Left lung (tissue), 10 donors: Measurements from ENCODE around the gene PHYHD1. TPM values are rescaled to one million over a fixed set of nuclear protein-coding genes. Genes with fewer than 3 reads are reported as not detected.

Experiments used
- ATAC-seq: fragments of 200-7000 bp; cut with Tn5 transposase; one replicate; pipeline ENCODE4 v1.9.1; 2020; ENCODE audit warnings: moderate library complexity
- DNase-seq, 4 donors: peaks; one replicate each; pipeline ENCODE4 v3.0.0-alpha.2; 2013 to 2020
- H3K27ac ChIP-seq, 2 donors: fragments of 200-600 bp; sonication (generic) in 1 of 2; one replicate each; pipeline versions ENCODE4 v1.5.0 to v1.8.0; 2020 to 2021
- H3K27me3 ChIP-seq, 2 donors: fragments of 200-600 bp; sonication (generic) in 1 of 2; one replicate each; pipeline versions ENCODE4 v1.5.0 to v1.8.0; 2020 to 2021
- H3K36me3 ChIP-seq, 2 donors: fragments of 200-600 bp; sonication (generic) in 1 of 2; one replicate each; pipeline versions ENCODE4 v1.5.0 to v1.8.0; 2020 to 2021
- H3K4me1 ChIP-seq, 2 donors: fragments of 200-600 bp; one replicate each; pipeline ENCODE4 v1.8.0; 2021
- H3K4me3 ChIP-seq, 2 donors: fragments of 200-600 bp; sonication (generic) in 1 of 2; one replicate each; pipeline versions ENCODE4 v1.5.0 to v1.8.0; 2020 to 2021; ENCODE audit warnings: mild to moderate bottlenecking in 1 of 2
- H3K9me3 ChIP-seq, 2 donors: fragments of 200-600 bp; sonication (generic) in 1 of 2; one replicate each; pipeline versions ENCODE4 v1.5.0 to v1.8.0; 2020 to 2021
- intact Hi-C, 2 donors: fragments of 100-400 bp; cut with DNase I; formaldehyde crosslinking; loops; one replicate each; pipeline versions ENCODE4 v1.11.2 to v1.14.2; 2022
- polyA plus RNA-seq, 6 donors: library from polyadenylated mRNA; unstranded; fragments of 120-200 nt; gene quantifications; one replicate each; pipeline ENCODE4 v1.2.1, GENCODE V29; 2013; ENCODE audit not compliant: insufficient read length in 6 of 6
- total RNA-seq, 2 donors: library from RNA; stranded (reverse); fragmentation: NEBNext Ultra II Directional; extraction: Animal tissue kit (Norgen Biotek cat#: 25700); gene quantifications; one replicate each; pipeline ENCODE4 v1.2.1, GENCODE V29; 2021
- TF ChIP-seq, protein P1 (sequence below), 2 donors: fragments of 200-600 bp; sonication (generic) in 1 of 2; IDR thresholded peaks; one replicate each; pipeline versions ENCODE4 v1.5.0 to v1.8.0; 2021; ENCODE audit warnings: antibody characterized with exemption in 2 of 2
- donor health status: DM: no; HTN: yes; CAD: no.
- donor health status: DM: no; HTN: no; CAD: no.

Gene PHYHD1
- total and polyA plus RNA-seq, 8 donors = 32.6 to 51.7 (median 41.0) TPM

DNA sequence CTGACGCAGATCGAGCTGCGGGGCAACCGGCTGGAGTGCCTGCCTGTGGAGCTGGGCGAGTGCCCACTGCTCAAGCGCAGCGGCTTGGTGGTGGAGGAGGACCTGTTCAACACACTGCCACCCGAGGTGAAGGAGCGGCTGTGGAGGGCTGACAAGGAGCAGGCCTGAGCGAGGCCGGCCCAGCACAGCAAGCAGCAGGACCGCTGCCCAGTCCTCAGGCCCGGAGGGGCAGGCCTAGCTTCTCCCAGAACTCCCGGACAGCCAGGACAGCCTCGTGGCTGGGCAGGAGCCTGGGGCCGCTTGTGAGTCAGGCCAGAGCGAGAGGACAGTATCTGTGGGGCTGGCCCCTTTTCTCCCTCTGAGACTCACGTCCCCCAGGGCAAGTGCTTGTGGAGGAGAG lies 4.6 kb upstream of the PHYHD1 start:
- ATAC-seq (peak; percentile 9), DNase-seq (peak in 2 of 4 donors; percentile 52 to 83)
- TF ChIP-seq, protein P1, sequence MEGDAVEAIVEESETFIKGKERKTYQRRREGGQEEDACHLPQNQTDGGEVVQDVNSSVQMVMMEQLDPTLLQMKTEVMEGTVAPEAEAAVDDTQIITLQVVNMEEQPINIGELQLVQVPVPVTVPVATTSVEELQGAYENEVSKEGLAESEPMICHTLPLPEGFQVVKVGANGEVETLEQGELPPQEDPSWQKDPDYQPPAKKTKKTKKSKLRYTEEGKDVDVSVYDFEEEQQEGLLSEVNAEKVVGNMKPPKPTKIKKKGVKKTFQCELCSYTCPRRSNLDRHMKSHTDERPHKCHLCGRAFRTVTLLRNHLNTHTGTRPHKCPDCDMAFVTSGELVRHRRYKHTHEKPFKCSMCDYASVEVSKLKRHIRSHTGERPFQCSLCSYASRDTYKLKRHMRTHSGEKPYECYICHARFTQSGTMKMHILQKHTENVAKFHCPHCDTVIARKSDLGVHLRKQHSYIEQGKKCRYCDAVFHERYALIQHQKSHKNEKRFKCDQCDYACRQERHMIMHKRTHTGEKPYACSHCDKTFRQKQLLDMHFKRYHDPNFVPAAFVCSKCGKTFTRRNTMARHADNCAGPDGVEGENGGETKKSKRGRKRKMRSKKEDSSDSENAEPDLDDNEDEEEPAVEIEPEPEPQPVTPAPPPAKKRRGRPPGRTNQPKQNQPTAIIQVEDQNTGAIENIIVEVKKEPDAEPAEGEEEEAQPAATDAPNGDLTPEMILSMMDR (IDR thresholded peaks at IDR 0.05) = no peak
- H3K27me3 ChIP-seq = no peaks in the 10 kb centered on the region
- H3K4me1 ChIP-seq = peaks cover 46 to 89% of the 10 kb centered on the region in 2 donors
- no peaks in the 10 kb centered on the region for H3K9me3 ChIP-seq
- peaks cover 0 to 37% of the 10 kb centered on the region in 2 donors for H3K36me3 ChIP-seq
- H3K27ac ChIP-seq = peak overlapping the region; percentile 56 to 81
- no peak overlapping the region for H3K4me3 ChIP-seq
- intact Hi-C loops = no loop called here

DNA sequence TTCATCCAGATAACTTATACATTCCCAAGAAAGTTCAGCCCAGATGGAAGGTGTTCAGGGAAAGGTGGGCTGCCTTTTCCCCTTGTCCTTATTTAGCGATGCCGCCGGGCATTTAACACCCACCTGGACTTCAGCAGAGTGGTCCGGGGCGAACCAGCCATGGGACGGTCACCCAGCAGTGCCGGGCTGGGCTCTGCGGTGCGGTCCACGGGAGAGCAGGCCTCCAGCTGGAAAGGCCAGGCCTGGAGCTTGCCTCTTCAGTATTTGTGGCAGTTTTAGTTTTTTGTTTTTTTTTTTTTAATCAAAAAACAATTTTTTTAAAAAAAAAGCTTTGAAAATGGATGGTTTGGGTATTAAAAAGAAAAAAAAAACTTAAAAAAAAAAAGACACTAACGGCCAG lies 4.0 kb upstream of the PHYHD1 start:
- Histone ChIP-seq H3K27ac (peak overlapping the region; percentile 56 to 81), H3K4me3 (no peak overlapping the region), H3K9me3 (no peaks in the 10 kb centered on the region), H3K36me3 (peaks cover 0 to 36% of the 10 kb centered on the region in 2 donors), H3K27me3 (no peaks in the 10 kb centered on the region), H3K4me1 (peaks cover 45 to 89% of the 10 kb centered on the region in 2 donors)
- ATAC-seq (no peak), DNase-seq (no peak)
- TF ChIP-seq, protein P1 (IDR thresholded peaks at IDR 0.05) = no peak
- intact Hi-C loops = no loop called here

DNA sequence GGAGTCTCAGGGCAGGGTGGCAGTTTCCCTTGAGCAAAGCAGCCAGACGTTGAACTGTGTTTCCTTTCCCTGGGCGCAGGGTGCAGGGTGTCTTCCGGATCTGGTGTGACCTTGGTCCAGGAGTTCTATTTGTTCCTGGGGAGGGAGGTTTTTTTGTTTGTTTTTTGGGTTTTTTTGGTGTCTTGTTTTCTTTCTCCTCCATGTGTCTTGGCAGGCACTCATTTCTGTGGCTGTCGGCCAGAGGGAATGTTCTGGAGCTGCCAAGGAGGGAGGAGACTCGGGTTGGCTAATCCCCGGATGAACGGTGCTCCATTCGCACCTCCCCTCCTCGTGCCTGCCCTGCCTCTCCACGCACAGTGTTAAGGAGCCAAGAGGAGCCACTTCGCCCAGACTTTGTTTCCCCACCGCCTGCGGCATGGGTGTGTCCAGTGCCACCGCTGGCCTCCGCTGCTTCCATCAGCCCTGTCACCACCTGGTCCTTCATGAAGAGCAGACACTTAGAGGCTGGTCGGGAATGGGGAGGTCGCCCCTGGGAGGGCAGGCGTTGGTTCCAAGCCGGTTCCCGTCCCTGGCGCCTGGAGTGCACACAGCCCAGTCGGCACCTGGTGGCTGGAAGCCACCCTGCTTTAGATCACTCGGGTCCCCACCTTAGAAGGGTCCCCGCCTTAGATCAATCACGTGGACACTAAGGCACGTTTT lies 3.5 kb upstream of the PHYHD1 start:
- peak overlapping the region; percentile 56 to 81 for H3K27ac ChIP-seq
- no peak overlapping the region for H3K4me3 ChIP-seq
- ATAC-seq = peak; percentile 48
- H3K36me3 ChIP-seq = peaks cover 0 to 36% of the 10 kb centered on the region in 2 donors
- TF ChIP-seq, protein P1 (IDR thresholded peaks at IDR 0.05) = no peak
- H3K27me3 ChIP-seq = no peaks in the 10 kb centered on the region
- intact Hi-C loops = no loop called here
- H3K4me1 ChIP-seq = peaks cover 44 to 88% of the 10 kb centered on the region in 2 donors
- H3K9me3 ChIP-seq = no peaks in the 10 kb centered on the region
- peak; percentile 73 to 86 (median 79) for DNase-seq

DNA sequence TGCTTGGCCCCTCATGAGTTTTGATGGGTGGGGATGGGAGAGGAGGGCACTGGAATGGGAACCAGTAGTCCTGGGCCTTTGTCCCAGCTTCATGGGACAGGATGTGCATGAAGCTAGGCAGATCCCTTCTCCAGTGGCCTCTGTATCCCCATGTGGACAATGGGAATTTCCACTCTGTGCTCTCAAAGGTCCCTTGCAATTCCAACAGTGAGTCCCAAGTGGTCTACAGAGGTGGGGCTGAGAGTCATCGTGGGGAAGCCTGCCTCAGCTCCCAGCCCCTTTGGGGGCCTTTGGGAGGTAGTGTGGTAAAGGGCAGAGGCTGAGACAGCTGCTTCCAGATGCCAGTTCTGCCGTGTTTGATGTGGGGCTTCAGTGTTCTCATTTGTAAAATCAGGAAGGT lies 1.9 kb upstream of the PHYHD1 start:
- intact Hi-C loops = no loop called here
- TF ChIP-seq, protein P1 (IDR thresholded peaks at IDR 0.05) = no peak
- Histone ChIP-seq H3K27ac (peak overlapping the region in 1 of 2 donors; percentile 77), H3K9me3 (no peaks in the 10 kb centered on the region), H3K27me3 (no peaks in the 10 kb centered on the region), H3K36me3 (peaks cover 0 to 36% of the 10 kb centered on the region in 2 donors), H3K4me1 (peaks cover 30 to 78% of the 10 kb centered on the region in 2 donors), H3K4me3 (no peak overlapping the region)
- DNase-seq (no peak), ATAC-seq (no peak)

DNA sequence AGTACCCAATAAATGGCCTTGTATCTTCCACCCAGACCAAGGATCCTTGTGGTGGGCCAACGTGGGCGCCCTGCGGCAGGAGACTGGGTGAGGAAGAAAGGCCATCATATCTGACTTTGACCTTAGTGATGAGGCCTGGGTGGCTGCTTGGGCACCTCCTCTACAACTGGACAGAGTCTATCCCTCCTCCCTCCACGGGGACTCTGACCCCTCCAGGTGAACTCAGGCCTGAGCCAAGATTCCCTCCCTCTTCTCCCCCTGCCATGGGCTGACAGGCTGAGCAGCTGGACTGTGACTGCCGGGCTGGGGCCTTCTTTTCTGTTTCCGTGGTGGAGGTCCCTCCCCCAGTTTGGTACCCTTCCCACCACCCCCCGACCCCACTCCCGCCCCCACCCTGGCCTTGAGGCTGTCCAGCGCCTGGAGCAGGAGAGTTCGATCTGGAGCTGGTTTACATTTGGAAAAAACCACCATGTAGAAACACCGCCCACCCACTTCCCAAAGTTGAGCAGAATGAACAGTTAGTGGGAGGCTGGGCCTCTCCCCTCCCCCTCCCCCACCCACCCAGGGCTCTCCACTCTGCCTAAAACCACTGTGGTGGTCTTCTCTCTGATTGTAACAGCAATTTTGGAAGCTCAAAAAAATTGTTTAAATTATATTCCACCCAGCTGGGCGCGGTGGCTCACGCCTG lies 1.2 kb upstream of the PHYHD1 start:
- TF ChIP-seq, protein P1 (IDR thresholded peaks at IDR 0.05) = no peak
- DNase-seq = no peak
- Histone ChIP-seq H3K9me3 (no peaks in the 10 kb centered on the region), H3K27ac (peak overlapping the region; percentile 58 to 77), H3K36me3 (peaks cover 0 to 36% of the 10 kb centered on the region in 2 donors), H3K4me1 (peaks cover 27 to 72% of the 10 kb centered on the region in 2 donors), H3K27me3 (no peaks in the 10 kb centered on the region), H3K4me3 (no peak overlapping the region)
- no peak for ATAC-seq
- intact Hi-C loops = no loop called here
